WI38 (cell line): ENCODE data around the gene ABHD17A.

Experiments used
- H3K4me3 ChIP-seq: 2 replicates; pipeline ENCODE4 v1.5.1; 2011; ENCODE audit warnings: low read depth, mild to moderate bottlenecking, control low read depth, low read length
- CTCF ChIP-seq: IDR thresholded peaks from 2 replicates; pipeline ENCODE4 v1.5.1; 2012; ENCODE audit warnings: low read depth, mild to moderate bottlenecking, control low read depth, low read length

Gene ABHD17A

GRCh38 chr19:1843116-1843515 lies 42.2 kb downstream of the ABHD17A start:
- no peak overlapping the region for H3K4me3 ChIP-seq
- no peak for TF ChIP-seq CTCF

- no peak overlapping the region for H3K4me3 ChIP-seq
- no peak for TF ChIP-seq CTCF
Observed at GRCh38 chr19:1841209-1841924, 43.9 kb downstream of the ABHD17A start.

GRCh38 chr19:1840541-1841115 lies 44.7 kb downstream of the ABHD17A start:
- no peak for TF ChIP-seq CTCF
- no peak overlapping the region for H3K4me3 ChIP-seq

- H3K4me3 ChIP-seq, result no peak overlapping the region
- TF ChIP-seq CTCF, result no peak
Observed at GRCh38 chr19:1839658-1840540, 45.4 kb downstream of the ABHD17A start.

GRCh38 chr19:1837625-1838105 lies 47.6 kb downstream of the ABHD17A start:
- no peak overlapping the region for H3K4me3 ChIP-seq
- peak; percentile 97 for TF ChIP-seq CTCF

GRCh38 chr19:1837222-1837565 lies 48.1 kb downstream of the ABHD17A start:
- no peak for TF ChIP-seq CTCF
- H3K4me3 ChIP-seq, result no peak overlapping the region
